AG20443 (cell line): ENCODE results near the gene LZTR1.
A peak's percentile ranks its signal among the peaks of the same experiment; 100 is the strongest.
"Not testable (repeated sequence)": the region's sequence is repeated elsewhere in the genome, so short reads cannot be mapped to it uniquely, and the experiment has no call there.

Experiments
- DNase-seq: peaks from one replicate; pipeline ENCODE4 v3.0.0; 2012; ENCODE audit warnings: low spot score, mixed read lengths

LZTR1 gene

GRCh38 chr22:20965888-20966855 is 15.9 kb upstream of the LZTR1 start:
- no peak for DNase-seq

- no peak for DNase-seq
Observed at GRCh38 chr22:20966883-20967696, 15.0 kb upstream of the LZTR1 start, which contains the start of gene AIFM3. AIFM3 (plus strand) TSS chr22:20967255; CDS start chr22:20967945, 690 bp downstream.

GRCh38 chr22:20967697-20968211 is 14.3 kb upstream of the LZTR1 start:
- DNase-seq, result no peak

DNA sequence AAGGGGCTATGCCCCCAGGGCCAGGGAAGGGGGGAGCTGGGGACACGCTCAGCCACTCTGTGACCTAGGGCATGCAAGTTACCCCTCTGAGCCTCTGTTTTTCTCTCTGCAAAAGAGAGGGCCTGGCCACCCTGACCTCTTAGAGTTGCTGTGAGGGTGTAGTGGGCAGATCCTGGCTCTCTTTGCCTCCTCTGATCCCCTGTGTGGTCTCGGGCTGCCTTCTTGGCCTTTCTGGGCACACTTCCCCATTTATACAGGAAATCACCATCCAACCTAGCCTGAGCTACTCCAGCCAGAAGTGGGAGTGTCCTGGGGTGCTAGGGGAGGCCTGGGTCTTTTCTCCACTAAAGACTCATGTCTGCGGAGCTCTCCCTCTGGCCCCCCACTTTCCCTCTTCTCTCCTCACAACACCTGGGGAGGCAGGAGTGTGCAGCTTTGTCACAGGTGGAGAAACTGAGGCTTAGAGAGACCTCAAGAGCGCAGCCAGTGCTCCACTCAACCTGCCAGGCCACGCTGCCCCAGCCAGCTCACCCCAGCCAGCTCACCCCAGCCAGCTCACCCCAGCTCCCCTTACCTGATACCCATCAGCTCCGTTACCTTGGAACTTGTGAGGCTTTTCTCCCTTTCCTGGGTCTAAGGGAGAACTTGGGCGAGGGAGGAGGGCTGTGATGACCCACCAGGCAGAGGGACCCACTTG is 13.7 kb upstream of the LZTR1 start:
- no peak for DNase-seq

DNA sequence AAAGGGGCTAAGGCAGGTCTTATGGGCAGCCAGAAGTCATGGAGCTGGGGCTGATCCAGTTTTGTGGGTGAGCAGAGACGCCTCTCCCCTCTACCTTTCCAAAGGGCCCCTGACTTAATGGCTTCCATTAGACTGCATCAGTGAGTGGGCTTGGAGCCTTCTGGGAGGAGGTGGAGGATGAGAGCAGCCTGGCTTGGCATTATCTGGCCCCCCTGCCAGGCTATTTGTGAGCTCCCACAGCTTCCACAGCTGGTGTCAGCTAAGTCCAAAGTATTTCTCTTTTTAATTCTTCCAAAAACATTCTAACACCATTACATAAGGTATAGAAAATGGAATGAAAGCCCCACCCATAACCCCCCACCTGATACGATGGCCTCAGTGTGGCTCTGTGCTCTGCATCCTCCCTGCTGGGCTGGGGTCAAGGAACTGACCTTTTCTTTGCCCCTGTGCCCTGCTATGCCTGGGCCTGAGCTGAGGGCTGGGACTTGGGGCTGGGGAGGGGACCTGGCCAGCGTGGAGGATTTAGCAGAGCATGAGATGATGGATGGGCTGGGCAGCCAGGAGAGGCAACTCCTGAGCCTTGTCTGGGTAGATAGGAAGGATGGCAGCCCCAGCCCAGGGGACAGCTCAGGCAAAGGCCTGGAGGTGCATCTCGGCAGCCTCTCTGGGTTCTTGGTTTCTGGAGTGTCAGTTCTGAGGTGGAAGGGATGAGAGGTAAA is 11.0 kb upstream of the LZTR1 start:
- no peak for DNase-seq

- not testable (repeated sequence) for DNase-seq
Observed at GRCh38 chr22:20972014-20972694, 9.9 kb upstream of the LZTR1 start.

GRCh38 chr22:20972933-20973577 is 9.0 kb upstream of the LZTR1 start:
- DNase-seq, result no peak

GRCh38 chr22:20973634-20974286 is 8.3 kb upstream of the LZTR1 start:
- no peak for DNase-seq

- DNase-seq, result no peak
Observed at GRCh38 chr22:20974336-20974955, 7.7 kb upstream of the LZTR1 start.

DNA sequence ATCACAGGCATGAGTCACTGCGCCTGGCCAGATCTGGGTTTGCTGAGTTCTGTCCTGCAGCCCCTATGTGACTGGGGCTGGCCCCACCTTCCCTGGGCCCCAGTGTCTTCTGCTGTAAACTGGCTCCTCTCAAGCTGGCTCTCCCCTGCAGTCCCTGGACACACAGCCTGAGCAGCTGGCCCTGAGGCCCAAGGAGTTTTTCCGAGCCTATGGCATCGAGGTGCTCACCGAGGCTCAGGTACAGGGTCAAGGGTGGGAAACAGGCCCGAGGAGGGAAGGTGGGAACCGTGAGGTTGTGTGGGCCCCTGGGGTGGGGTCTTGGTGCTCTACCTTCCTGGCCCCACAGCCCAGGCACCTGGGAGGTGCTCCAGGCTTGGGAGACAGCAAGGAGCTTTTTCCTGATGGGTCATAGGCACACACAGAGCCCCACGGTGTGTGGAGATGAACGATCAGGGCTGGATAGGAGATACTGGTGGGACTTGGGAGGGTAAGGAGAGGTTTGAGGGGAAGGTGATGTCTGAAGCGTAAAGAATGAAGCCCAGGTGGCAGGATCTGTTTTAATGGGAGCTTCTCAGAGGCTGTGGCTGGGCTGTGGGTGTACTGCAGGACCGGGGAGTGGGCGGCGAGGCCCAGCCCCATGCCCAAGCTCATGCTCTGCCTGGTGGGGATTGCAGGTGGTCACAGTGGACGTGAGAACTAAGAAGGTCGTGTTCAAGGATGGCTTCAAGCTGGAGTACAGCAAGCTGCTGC is 6.4 kb upstream of the LZTR1 start:
- DNase-seq, result no peak

GRCh38 chr22:20976291-20976877 is 5.7 kb upstream of the LZTR1 start:
- no peak for DNase-seq

DNA sequence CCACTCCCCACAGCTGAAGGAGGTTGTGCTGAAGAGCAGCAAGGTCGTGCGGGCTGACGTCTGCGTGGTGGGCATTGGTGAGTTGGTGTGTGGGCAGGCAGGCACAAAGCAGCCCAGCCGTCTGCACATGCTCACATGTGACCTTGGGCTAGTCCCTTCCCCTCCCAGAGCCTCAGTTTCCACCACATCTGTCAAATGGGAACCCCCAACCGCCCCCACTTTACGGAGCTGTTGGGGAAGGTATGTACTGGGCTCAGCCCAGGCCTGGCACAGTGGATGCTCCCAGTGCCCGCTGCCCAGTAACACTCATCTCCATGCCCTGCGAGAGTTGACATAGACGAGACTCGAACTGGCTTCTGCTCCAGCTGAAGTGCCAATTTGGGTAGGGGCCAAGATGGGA is 5.1 kb upstream of the LZTR1 start:
- no peak for DNase-seq

DNA sequence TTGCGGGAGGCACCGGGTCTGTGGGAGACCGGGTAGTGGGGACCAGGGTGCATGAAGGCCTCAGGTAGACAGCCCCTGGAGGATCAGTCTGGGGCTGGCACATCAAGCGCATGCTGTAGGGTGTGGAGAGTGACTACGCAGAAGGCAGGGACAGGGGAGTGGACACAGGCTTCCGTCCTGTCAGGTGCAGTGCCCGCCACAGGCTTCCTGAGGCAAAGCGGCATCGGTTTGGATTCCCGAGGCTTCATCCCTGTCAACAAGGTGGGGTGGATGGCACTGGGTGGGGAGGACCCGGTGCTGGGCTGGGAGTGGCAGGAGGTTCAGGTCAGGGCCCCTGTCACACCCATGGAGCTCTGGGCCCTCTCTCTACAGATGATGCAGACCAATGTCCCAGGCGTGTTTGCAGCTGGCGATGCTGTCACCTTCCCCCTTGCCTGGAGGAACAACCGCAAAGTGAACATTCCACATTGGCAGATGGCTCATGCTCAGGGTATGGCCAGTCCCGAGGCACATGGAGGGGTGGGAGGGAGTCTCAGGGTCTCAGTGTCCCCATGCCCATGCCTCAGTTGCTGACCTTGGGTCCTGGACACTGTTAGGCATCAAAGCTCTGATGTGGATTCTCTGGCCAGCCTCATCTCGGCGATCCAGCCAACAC is 4.5 kb upstream of the LZTR1 start:
- no peak for DNase-seq

GRCh38 chr22:20978419-20978818 is 3.7 kb upstream of the LZTR1 start:
- no peak for DNase-seq

- peak; percentile 75 for DNase-seq
Observed at GRCh38 chr22:20979243-20979809, 2.8 kb upstream of the LZTR1 start.

DNA sequence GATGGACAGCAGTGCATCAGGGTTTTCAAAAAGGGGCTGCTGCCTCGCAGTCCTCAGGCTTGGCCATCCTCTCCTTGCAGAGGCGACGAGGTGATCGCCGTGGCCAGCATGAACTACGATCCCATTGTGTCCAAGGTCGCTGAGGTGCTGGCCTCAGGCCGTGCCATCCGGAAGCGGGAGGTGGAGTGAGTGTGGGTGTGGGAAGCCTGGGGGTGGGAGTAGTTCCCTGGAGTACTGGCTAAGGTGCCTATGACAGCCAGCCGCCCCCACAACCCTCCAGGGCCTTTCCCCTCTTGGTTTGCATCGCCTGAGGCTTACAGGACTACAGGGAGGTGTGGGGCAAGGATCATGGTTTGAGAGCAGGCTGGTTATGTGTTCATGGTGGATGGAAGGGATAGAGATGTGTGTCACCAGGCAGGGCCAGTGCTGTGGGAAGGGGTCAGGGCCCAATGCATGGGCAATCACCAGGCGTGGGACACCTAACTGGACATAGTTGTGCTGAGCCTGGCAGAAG is 2.1 kb upstream of the LZTR1 start:
- DNase-seq, result no peak

GRCh38 chr22:20980523-20980922 is 1.6 kb upstream of the LZTR1 start:
- no peak for DNase-seq
